GM12872 (cell line): ENCODE results near the gene ZNF28.

Experiments used
- CTCF ChIP-seq: IDR thresholded peaks from 3 replicates; pipeline ENCODE4 v1.5.1; 2011; ENCODE audit warnings: low read depth, mild to moderate bottlenecking, low read length, moderate library complexity; ENCODE audit not compliant: insufficient read depth

The ZNF28 gene

GRCh38 chr19:52786464-52787354 lies 34.7 kb downstream of the ZNF28 start, which contains the start of gene ZNF600:
Gene ZNF600 (minus strand): TSS chr19:52786791. CDS start chr19:52778888, 7,903 bp downstream.
- 0 out of 3 replicates have a peak, but pooled peaks have one; percentile 3 for TF ChIP-seq CTCF

GRCh38 chr19:52786078-52786463 lies 35.4 kb downstream of the ZNF28 start:
- TF ChIP-seq CTCF, result no peak

GRCh38 chr19:52785506-52785905 lies 35.9 kb downstream of the ZNF28 start:
- TF ChIP-seq CTCF, result no peak

GRCh38 chr19:52778811-52779210 lies 42.6 kb downstream of the ZNF28 start:
- TF ChIP-seq CTCF, result no peak

- no peak for TF ChIP-seq CTCF
Observed at GRCh38 chr19:52749780-52750179, 71.7 kb downstream of the ZNF28 start.

- TF ChIP-seq CTCF, result peak; percentile 18; the same call in 1 of the 3 replicates
Observed at GRCh38 chr19:52748336-52748950, 73.0 kb downstream of the ZNF28 start.
